ENCODE results near the gene CDH12.

Gene CDH12

GRCh38 chr5:21773456-21773855, 1079.7 kb downstream of the CDH12 start:
- no peaks in the 10 kb centered on the region for H3K36me3 ChIP-seq (ENCODE audit: control insufficient read depth, insufficient read depth, low read length)
- no peak overlapping the region for H3K4me3 ChIP-seq (ENCODE audit: low read length)
- H3K9me3 ChIP-seq (ENCODE audit: control insufficient read depth, insufficient read depth, low read length), result no peaks in the 10 kb centered on the region
- no peak overlapping the region for H3K27ac ChIP-seq (ENCODE audit: low read length)
- no peak for DNase-seq (ENCODE audit: low read depth, low spot score)
- H3K27me3 ChIP-seq (ENCODE audit: control insufficient read depth, insufficient read depth, low read length), result no peaks in the 10 kb centered on the region
- no peaks in the 10 kb centered on the region for H3K4me1 ChIP-seq (ENCODE audit: control insufficient read depth, insufficient read depth, low read length)
- no CpG with 5 or more reads among the region's 3 CpGs for WGBS (ENCODE audit: insufficient coverage, insufficient read length)

- no CpG with 5 or more reads among the region's 1 CpG for WGBS (ENCODE audit: insufficient coverage, insufficient read length)
- H3K27ac ChIP-seq (ENCODE audit: low read length), result no peak overlapping the region
- H3K4me1 ChIP-seq (ENCODE audit: control insufficient read depth, insufficient read depth, low read length), result no peaks in the 10 kb centered on the region
- no peaks in the 10 kb centered on the region for H3K9me3 ChIP-seq (ENCODE audit: control insufficient read depth, insufficient read depth, low read length)
- no peaks in the 10 kb centered on the region for H3K36me3 ChIP-seq (ENCODE audit: control insufficient read depth, insufficient read depth, low read length)
- no peak overlapping the region for H3K4me3 ChIP-seq (ENCODE audit: low read length)
- no peak for DNase-seq (ENCODE audit: low read depth, low spot score)
- no peaks in the 10 kb centered on the region for H3K27me3 ChIP-seq (ENCODE audit: control insufficient read depth, insufficient read depth, low read length)
These were observed 1087.7 kb downstream of the CDH12 start for GRCh38 chr5:21765406-21765805.

- H3K9me3 ChIP-seq (ENCODE audit: control insufficient read depth, insufficient read depth, low read length), result no peaks in the 10 kb centered on the region
- no peaks in the 10 kb centered on the region for H3K4me1 ChIP-seq (ENCODE audit: control insufficient read depth, insufficient read depth, low read length)
- H3K27ac ChIP-seq (ENCODE audit: low read length), result no peak overlapping the region
- no peaks in the 10 kb centered on the region for H3K36me3 ChIP-seq (ENCODE audit: control insufficient read depth, insufficient read depth, low read length)
- no peak overlapping the region for H3K4me3 ChIP-seq (ENCODE audit: low read length)
- no peak for DNase-seq (ENCODE audit: low read depth, low spot score)
- H3K27me3 ChIP-seq (ENCODE audit: control insufficient read depth, insufficient read depth, low read length), result no peaks in the 10 kb centered on the region
These were observed 1114.0 kb downstream of the CDH12 start for GRCh38 chr5:21739096-21739495.

- Histone ChIP-seq H3K36me3 (ENCODE audit: control insufficient read depth, insufficient read depth, low read length) (no peaks in the 10 kb centered on the region), H3K27ac (ENCODE audit: low read length) (no peak overlapping the region), H3K27me3 (ENCODE audit: control insufficient read depth, insufficient read depth, low read length) (no peaks in the 10 kb centered on the region), H3K4me1 (ENCODE audit: control insufficient read depth, insufficient read depth, low read length) (no peaks in the 10 kb centered on the region), H3K9me3 (ENCODE audit: control insufficient read depth, insufficient read depth, low read length) (no peaks in the 10 kb centered on the region), H3K4me3 (ENCODE audit: low read length) (no peak overlapping the region)
- DNase-seq (ENCODE audit: low read depth, low spot score), result no peak
- no CpG with 5 or more reads among the region's 2 CpGs for WGBS (ENCODE audit: insufficient coverage, insufficient read length)
These were observed 1129.6 kb downstream of the CDH12 start for GRCh38 chr5:21723500-21723899.

GRCh38 chr5:21711866-21712758, 1141.0 kb downstream of the CDH12 start:
- DNase-seq (ENCODE audit: low read depth, low spot score), result no peak
- Histone ChIP-seq H3K27me3 (ENCODE audit: control insufficient read depth, insufficient read depth, low read length) (no peaks in the 10 kb centered on the region), H3K27ac (ENCODE audit: low read length) (no peak overlapping the region), H3K4me1 (ENCODE audit: control insufficient read depth, insufficient read depth, low read length) (no peaks in the 10 kb centered on the region), H3K36me3 (ENCODE audit: control insufficient read depth, insufficient read depth, low read length) (no peaks in the 10 kb centered on the region), H3K9me3 (ENCODE audit: control insufficient read depth, insufficient read depth, low read length) (no peaks in the 10 kb centered on the region), H3K4me3 (ENCODE audit: low read length) (no peak overlapping the region)
- no CpG with 5 or more reads among the region's 3 CpGs for WGBS (ENCODE audit: insufficient coverage, insufficient read length)

- no peaks in the 10 kb centered on the region for H3K27me3 ChIP-seq (ENCODE audit: control insufficient read depth, insufficient read depth, low read length)
- no CpG with 5 or more reads among the region's 3 CpGs for WGBS (ENCODE audit: insufficient coverage, insufficient read length)
- no peak overlapping the region for H3K27ac ChIP-seq (ENCODE audit: low read length)
- DNase-seq (ENCODE audit: low read depth, low spot score), result no peak
- H3K4me3 ChIP-seq (ENCODE audit: low read length), result no peak overlapping the region
- no peaks in the 10 kb centered on the region for H3K4me1 ChIP-seq (ENCODE audit: control insufficient read depth, insufficient read depth, low read length)
- no peaks in the 10 kb centered on the region for H3K9me3 ChIP-seq (ENCODE audit: control insufficient read depth, insufficient read depth, low read length)
- no peaks in the 10 kb centered on the region for H3K36me3 ChIP-seq (ENCODE audit: control insufficient read depth, insufficient read depth, low read length)
These were observed 1143.4 kb downstream of the CDH12 start for GRCh38 chr5:21709770-21710169.

- no peak for DNase-seq (ENCODE audit: low read depth, low spot score)
- Histone ChIP-seq H3K4me1 (ENCODE audit: control insufficient read depth, insufficient read depth, low read length) (no peaks in the 10 kb centered on the region), H3K4me3 (ENCODE audit: low read length) (no peak overlapping the region), H3K36me3 (ENCODE audit: control insufficient read depth, insufficient read depth, low read length) (no peaks in the 10 kb centered on the region), H3K9me3 (ENCODE audit: control insufficient read depth, insufficient read depth, low read length) (no peaks in the 10 kb centered on the region), H3K27ac (ENCODE audit: low read length) (no peak overlapping the region), H3K27me3 (ENCODE audit: control insufficient read depth, insufficient read depth, low read length) (no peaks in the 10 kb centered on the region)
- no CpG with 5 or more reads among the region's 2 CpGs for WGBS (ENCODE audit: insufficient coverage, insufficient read length)
These were observed 1148.0 kb downstream of the CDH12 start for GRCh38 chr5:21704974-21705668.

- Histone ChIP-seq H3K4me1 (ENCODE audit: control insufficient read depth, insufficient read depth, low read length) (no peaks in the 10 kb centered on the region), H3K27ac (ENCODE audit: low read length) (no peak overlapping the region), H3K36me3 (ENCODE audit: control insufficient read depth, insufficient read depth, low read length) (no peaks in the 10 kb centered on the region), H3K27me3 (ENCODE audit: control insufficient read depth, insufficient read depth, low read length) (no peaks in the 10 kb centered on the region), H3K4me3 (ENCODE audit: low read length) (no peak overlapping the region), H3K9me3 (ENCODE audit: control insufficient read depth, insufficient read depth, low read length) (no peaks in the 10 kb centered on the region)
- no CpG with 5 or more reads among the region's 3 CpGs for WGBS (ENCODE audit: insufficient coverage, insufficient read length)
- no peak for DNase-seq (ENCODE audit: low read depth, low spot score)
These were observed 1151.8 kb downstream of the CDH12 start for GRCh38 chr5:21701317-21701716.

Measured in iPS DF 6.9 (cell line).